CD4-positive, alpha-beta T cell treated with Interleukin-12 subunit alpha and Interleukin-12 subunit beta, for 1 hour (primary cell): ENCODE measurements around the gene CATSPERB.
"Not testable (repeated sequence)": the region's sequence is repeated elsewhere in the genome, so short reads cannot be mapped to it uniquely, and the experiment has no call there.

Experiments
- DNase-seq: peaks from one replicate; pipeline ENCODE4 v3.0.0-alpha.2; 2020

CATSPERB gene

GRCh38 chr14:91575469-91576208, 156.2 kb downstream of the CATSPERB start:
- no peak for DNase-seq

GRCh38 chr14:91573894-91574837, 157.7 kb downstream of the CATSPERB start:
- peak; percentile 72 for DNase-seq

- no peak for DNase-seq
These were observed 158.4 kb downstream of the CATSPERB start for GRCh38 chr14:91573528-91573893.

GRCh38 chr14:91570021-91570420, 161.9 kb downstream of the CATSPERB start:
- no peak for DNase-seq

- no peak for DNase-seq
These were observed 162.6 kb downstream of the CATSPERB start for GRCh38 chr14:91569301-91569700.

- DNase-seq: no peak
These were observed 163.3 kb downstream of the CATSPERB start for GRCh38 chr14:91568626-91569025.

GRCh38 chr14:91567827-91568226, 164.1 kb downstream of the CATSPERB start:
- DNase-seq: not testable (repeated sequence)

GRCh38 chr14:91555531-91555930, 176.4 kb downstream of the CATSPERB start:
- DNase-seq: no peak

GRCh38 chr14:91554535-91555332, 177.2 kb downstream of the CATSPERB start:
- no peak for DNase-seq

GRCh38 chr14:91548108-91548507, 183.8 kb downstream of the CATSPERB start:
- no peak for DNase-seq

GRCh38 chr14:91545946-91546716, 185.8 kb downstream of the CATSPERB start:
- no peak for DNase-seq

- DNase-seq: no peak
These were observed 186.7 kb downstream of the CATSPERB start for GRCh38 chr14:91545204-91545603.

- DNase-seq: no peak
These were observed 195.6 kb downstream of the CATSPERB start for GRCh38 chr14:91536327-91536726.

GRCh38 chr14:91534059-91534458, 197.8 kb downstream of the CATSPERB start:
- DNase-seq: not testable (repeated sequence)

GRCh38 chr14:91533623-91534022, 198.3 kb downstream of the CATSPERB start:
- DNase-seq: no peak
